HUES6 (cell line): ENCODE results near the gene TBC1D10B.
"Not testable (repeated sequence)": the region's sequence is repeated elsewhere in the genome, so short reads cannot be mapped to it uniquely, and the experiment has no call there.

Experiments
- H3K27ac ChIP-seq: 2 replicates; pipeline ENCODE4 v1.7.0; 2013; ENCODE audit warnings: low read depth, mild to moderate bottlenecking, low read length, inconsistent platforms
- H3K27me3 ChIP-seq: 2 replicates; pipeline ENCODE4 v1.6.1; 2013; ENCODE audit warnings: low read length; ENCODE audit not compliant: control insufficient read depth, insufficient read depth
- H3K36me3 ChIP-seq: 2 replicates; pipeline ENCODE4 v1.6.1; 2013; ENCODE audit warnings: low read length; ENCODE audit not compliant: control insufficient read depth, insufficient read depth
- H3K4me1 ChIP-seq: 2 replicates; pipeline ENCODE4 v1.6.1; 2013; ENCODE audit warnings: low read length; ENCODE audit not compliant: control insufficient read depth, insufficient read depth
- H3K4me3 ChIP-seq: 2 replicates; pipeline ENCODE4 v1.5.1; 2013; ENCODE audit warnings: low read depth, low read length
- H3K9ac ChIP-seq: one replicate; pipeline ENCODE4 v1.6.1; 2013; ENCODE audit warnings: mild to moderate bottlenecking, low read length
- H3K9me3 ChIP-seq: 2 replicates; pipeline ENCODE4 v1.6.1; 2013; ENCODE audit warnings: low read depth, low read length; ENCODE audit not compliant: control insufficient read depth, insufficient read depth

TBC1D10B gene

GRCh38 chr16:30338715-30339114 is 31.6 kb downstream of the TBC1D10B start:
- H3K27ac ChIP-seq, H3K9ac ChIP-seq, H3K4me3 ChIP-seq, H3K27me3 ChIP-seq, H3K9me3 ChIP-seq, H3K4me1 ChIP-seq, H3K36me3 ChIP-seq: not testable (repeated sequence)

GRCh38 chr16:30337964-30338357 is 32.3 kb downstream of the TBC1D10B start:
- H3K36me3 ChIP-seq, H3K9ac ChIP-seq, H3K9me3 ChIP-seq, H3K27me3 ChIP-seq, H3K4me1 ChIP-seq, H3K27ac ChIP-seq, H3K4me3 ChIP-seq: not testable (repeated sequence)

- Histone ChIP-seq H3K9ac (no peak overlapping the region), H3K4me3 (peak overlapping the region; percentile 95)
Measured at GRCh38 chr16:30335598-30336474, 34.5 kb downstream of the TBC1D10B start.

GRCh38 chr16:30335028-30335597 is 35.2 kb downstream of the TBC1D10B start:
- Histone ChIP-seq H3K27ac (peak overlapping the region; percentile 47; the same call in 1 of the 2 replicates), H3K4me3 (peak overlapping the region; percentile 95), H3K9ac (peak overlapping the region; percentile 80)
- not testable (repeated sequence) for H3K4me1 ChIP-seq, H3K36me3 ChIP-seq, H3K27me3 ChIP-seq, H3K9me3 ChIP-seq

More at GRCh38 chr16:30335598-30336474, 34.5 kb downstream of the TBC1D10B start:
- Histone ChIP-seq H3K4me1 (peaks cover 9% of the 10 kb centered on the region), H3K9me3 (no peaks in the 10 kb centered on the region), H3K27ac (no peak overlapping the region), H3K36me3 (no peaks in the 10 kb centered on the region), H3K27me3 (no peaks in the 10 kb centered on the region)

- H3K9ac ChIP-seq = peak overlapping the region; percentile 42
- peak overlapping the region; percentile 95 for H3K4me3 ChIP-seq
- H3K9me3 ChIP-seq, H3K4me1 ChIP-seq, H3K36me3 ChIP-seq, H3K27me3 ChIP-seq, H3K27ac ChIP-seq: not testable (repeated sequence)
Measured at GRCh38 chr16:30334473-30334989, 35.8 kb downstream of the TBC1D10B start.

GRCh38 chr16:30324220-30324619 is 46.1 kb downstream of the TBC1D10B start:
- not testable (repeated sequence) for H3K36me3 ChIP-seq, H3K4me3 ChIP-seq, H3K4me1 ChIP-seq, H3K27ac ChIP-seq, H3K9me3 ChIP-seq, H3K27me3 ChIP-seq, H3K9ac ChIP-seq

- not testable (repeated sequence) for H3K9me3 ChIP-seq, H3K4me1 ChIP-seq, H3K27me3 ChIP-seq, H3K27ac ChIP-seq, H3K9ac ChIP-seq, H3K4me3 ChIP-seq, H3K36me3 ChIP-seq
Measured at GRCh38 chr16:30318647-30319046, 51.6 kb downstream of the TBC1D10B start.

GRCh38 chr16:30310937-30311336 is 59.4 kb downstream of the TBC1D10B start:
- H3K27ac ChIP-seq, H3K9me3 ChIP-seq, H3K36me3 ChIP-seq, H3K27me3 ChIP-seq, H3K4me3 ChIP-seq, H3K9ac ChIP-seq, H3K4me1 ChIP-seq: not testable (repeated sequence)

GRCh38 chr16:30309255-30309654 is 61.0 kb downstream of the TBC1D10B start:
- not testable (repeated sequence) for H3K4me1 ChIP-seq, H3K9ac ChIP-seq, H3K27me3 ChIP-seq, H3K27ac ChIP-seq, H3K9me3 ChIP-seq, H3K4me3 ChIP-seq, H3K36me3 ChIP-seq
